ENCODE measurements around the gene SERPINF2.
A peak's percentile ranks its signal among the peaks of the same experiment; 100 is the strongest.
"Not testable (repeated sequence)": the region's sequence is repeated elsewhere in the genome, so short reads cannot be mapped to it uniquely, and the experiment has no call there.

The SERPINF2 gene

GRCh38 chr17:1742371-1743087 is at the start of gene SERPINF2:
SERPINF2 (plus strand) TSS chr17:1742871; CDS start chr17:1744996, 2,125 bp downstream.
- 0 out of 2 replicates have a peak within 1 kb of the TSS, but pooled peaks have one; percentile 22 for H3K27ac ChIP-seq
- H3K4me1 ChIP-seq, result peaks cover 4% of the 10 kb centered on the region; the same call in 1 of the 2 replicates
- H3K27me3 ChIP-seq, result no peaks in the 10 kb centered on the region
- H4K20me1 ChIP-seq, result no peaks in the 10 kb centered on the region
- H3K4me2 ChIP-seq, result no peak within 1 kb of the TSS
- no peak within 1 kb of the TSS for H3K4me3 ChIP-seq
- H3K9ac ChIP-seq, result no peak within 1 kb of the TSS
- no peaks in the 10 kb centered on the region for H3K9me3 ChIP-seq
- peaks cover 8% of the 10 kb centered on the region for H3K36me3 ChIP-seq
- TF ChIP-seq Cebpa-rat (IDR thresholded peaks at IDR 0.05), result no peak

GRCh38 chr17:1693339-1693738 is 49.3 kb upstream of the SERPINF2 start:
- Histone ChIP-seq H3K4me2 (no peak overlapping the region), H3K9me3 (no peaks in the 10 kb centered on the region; the same call in 1 of the 2 replicates), H4K20me1 (no peaks in the 10 kb centered on the region), H3K9ac (no peak overlapping the region), H3K27ac (no peak overlapping the region), H3K27me3 (no peaks in the 10 kb centered on the region), H3K36me3 (no peaks in the 10 kb centered on the region), H3K4me1 (no peaks in the 10 kb centered on the region), H3K4me3 (no peak overlapping the region)
- no peak for TF ChIP-seq Cebpa-rat (IDR thresholded peaks at IDR 0.05)

GRCh38 chr17:1695365-1695764 is 47.3 kb upstream of the SERPINF2 start:
- H3K4me2 ChIP-seq, result no peak overlapping the region
- no peak overlapping the region for H3K9ac ChIP-seq
- H3K27ac ChIP-seq, result no peak overlapping the region
- no peaks in the 10 kb centered on the region for H3K4me1 ChIP-seq
- no peaks in the 10 kb centered on the region for H4K20me1 ChIP-seq
- no peaks in the 10 kb centered on the region for H3K36me3 ChIP-seq
- no peak overlapping the region for H3K4me3 ChIP-seq
- H3K9me3 ChIP-seq, result no peaks in the 10 kb centered on the region; the same call in 1 of the 2 replicates
- H3K27me3 ChIP-seq, result no peaks in the 10 kb centered on the region
- no peak for TF ChIP-seq Cebpa-rat (IDR thresholded peaks at IDR 0.05)

GRCh38 chr17:1697681-1698080 is 45.0 kb upstream of the SERPINF2 start:
- Histone ChIP-seq H3K9ac (no peak overlapping the region), H3K4me3 (no peak overlapping the region)
- no peak for TF ChIP-seq Cebpa-rat (IDR thresholded peaks at IDR 0.05)

GRCh38 chr17:1699891-1700290 is 42.8 kb upstream of the SERPINF2 start:
- H3K27me3 ChIP-seq, H3K4me2 ChIP-seq, H3K9me3 ChIP-seq, H3K9ac ChIP-seq, H3K4me3 ChIP-seq, H3K36me3 ChIP-seq, H3K27ac ChIP-seq, H3K4me1 ChIP-seq, H4K20me1 ChIP-seq: not testable (repeated sequence)

More at GRCh38 chr17:1697681-1698080, 45.0 kb upstream of the SERPINF2 start:
- Histone ChIP-seq H4K20me1 (no peaks in the 10 kb centered on the region), H3K4me2 (no peak overlapping the region), H3K4me1 (no peaks in the 10 kb centered on the region), H3K27ac (no peak overlapping the region), H3K36me3 (no peaks in the 10 kb centered on the region), H3K9me3 (no peaks in the 10 kb centered on the region), H3K27me3 (no peaks in the 10 kb centered on the region)

- H3K9me3 ChIP-seq, result no peaks in the 10 kb centered on the region
- H4K20me1 ChIP-seq, result no peaks in the 10 kb centered on the region
- no peaks in the 10 kb centered on the region for H3K4me1 ChIP-seq
- no peaks in the 10 kb centered on the region for H3K36me3 ChIP-seq
- H3K27me3 ChIP-seq, result peaks cover 25% of the 10 kb centered on the region
- no peak overlapping the region for H3K9ac ChIP-seq
- no peak overlapping the region for H3K4me2 ChIP-seq
- no peak for TF ChIP-seq Cebpa-rat (IDR thresholded peaks at IDR 0.05)
- H3K4me3 ChIP-seq, result no peak overlapping the region
- H3K27ac ChIP-seq, result no peak overlapping the region
Observed at GRCh38 chr17:1703063-1703462, 39.6 kb upstream of the SERPINF2 start.

- peaks cover under 1% of the 10 kb centered on the region; the same call in 1 of the 2 replicates for H4K20me1 ChIP-seq
- H3K9me3 ChIP-seq, result no peaks in the 10 kb centered on the region
- no peak for TF ChIP-seq Cebpa-rat (IDR thresholded peaks at IDR 0.05)
- H3K27me3 ChIP-seq, result peaks cover 45% of the 10 kb centered on the region
- H3K27ac ChIP-seq, result no peak overlapping the region
- H3K36me3 ChIP-seq, result no peaks in the 10 kb centered on the region
- H3K4me3 ChIP-seq, result no peak overlapping the region
- no peak overlapping the region for H3K4me2 ChIP-seq
- no peak overlapping the region for H3K9ac ChIP-seq
- peaks cover 2% of the 10 kb centered on the region for H3K4me1 ChIP-seq
Observed at GRCh38 chr17:1705004-1705403, 37.7 kb upstream of the SERPINF2 start.

- H3K36me3 ChIP-seq, result no peaks in the 10 kb centered on the region
- H3K4me2 ChIP-seq, result no peak overlapping the region
- H3K27me3 ChIP-seq, result peaks cover 66% of the 10 kb centered on the region
- H3K9me3 ChIP-seq, result no peaks in the 10 kb centered on the region
- H3K27ac ChIP-seq, result no peak overlapping the region
- peaks cover 8% of the 10 kb centered on the region for H3K4me1 ChIP-seq
- TF ChIP-seq Cebpa-rat (IDR thresholded peaks at IDR 0.05), result no peak
- peaks cover 19% of the 10 kb centered on the region for H4K20me1 ChIP-seq
- H3K4me3 ChIP-seq, result no peak overlapping the region
- H3K9ac ChIP-seq, result no peak overlapping the region
Observed at GRCh38 chr17:1707107-1707506, 35.6 kb upstream of the SERPINF2 start.

GRCh38 chr17:1708791-1709346 is 33.8 kb upstream of the SERPINF2 start:
- H4K20me1 ChIP-seq, result peaks cover 37% of the 10 kb centered on the region
- peaks cover 83% of the 10 kb centered on the region for H3K27me3 ChIP-seq
- not testable (repeated sequence) for H3K4me3 ChIP-seq, H3K27ac ChIP-seq, H3K4me2 ChIP-seq, H3K9ac ChIP-seq, H3K9me3 ChIP-seq, H3K36me3 ChIP-seq
- H3K4me1 ChIP-seq, result peaks cover 10% of the 10 kb centered on the region

- peaks cover 89% of the 10 kb centered on the region for H3K27me3 ChIP-seq
- H3K9me3 ChIP-seq, result no peaks in the 10 kb centered on the region
- H3K27ac ChIP-seq, result no peak overlapping the region
- H3K4me2 ChIP-seq, result peak overlapping the region; percentile 89
- peaks cover 42% of the 10 kb centered on the region for H4K20me1 ChIP-seq
- TF ChIP-seq Cebpa-rat (IDR thresholded peaks at IDR 0.05), result no peak
- no peak overlapping the region for H3K9ac ChIP-seq
- peak overlapping the region; percentile 67 for H3K4me3 ChIP-seq
- H3K4me1 ChIP-seq, result peaks cover 16% of the 10 kb centered on the region
- H3K36me3 ChIP-seq, result no peaks in the 10 kb centered on the region
Observed at GRCh38 chr17:1709403-1709951, 33.2 kb upstream of the SERPINF2 start.

All from BLaER1 (cell line).